IPS-20b (cell line): Measurements from ENCODE around the gene EPHA1.

Experiments used
- H3K27ac ChIP-seq: one replicate; pipeline ENCODE4 v1.5.1; 2013; ENCODE audit warnings: low read length
- H3K27me3 ChIP-seq: 2 replicates; pipeline ENCODE4 v1.6.1; 2013; ENCODE audit warnings: mild to moderate bottlenecking, low read length, inconsistent platforms; ENCODE audit not compliant: insufficient read depth
- H3K36me3 ChIP-seq: 2 replicates; pipeline ENCODE4 v1.6.1; 2013; ENCODE audit warnings: low read depth, mild to moderate bottlenecking, inconsistent platforms, low read length, moderate library complexity; ENCODE audit not compliant: insufficient read depth
- H3K4me1 ChIP-seq: 2 replicates; pipeline ENCODE4 v1.6.1; 2013; ENCODE audit warnings: mild to moderate bottlenecking, control low read depth, inconsistent platforms, low read length, moderate library complexity; ENCODE audit not compliant: insufficient read depth
- H3K4me3 ChIP-seq: 2 replicates; pipeline ENCODE4 v1.5.1; 2013; ENCODE audit warnings: mild to moderate bottlenecking, low read length, inconsistent platforms
- H3K9ac ChIP-seq: 2 replicates; pipeline ENCODE4 v1.6.1; 2013; ENCODE audit warnings: low read depth, mild to moderate bottlenecking, inconsistent platforms, low read length, moderate library complexity
- H3K9me3 ChIP-seq: 2 replicates; pipeline ENCODE4 v1.6.1; 2013; ENCODE audit warnings: mild to moderate bottlenecking, low read depth, low read length, inconsistent platforms; ENCODE audit not compliant: insufficient read depth

Gene EPHA1

GRCh38 chr7:143375298-143376034, 33.2 kb downstream of the EPHA1 start:
- no peak overlapping the region for H3K27ac ChIP-seq
- no peaks in the 10 kb centered on the region for H3K36me3 ChIP-seq
- H3K9me3 ChIP-seq: no peaks in the 10 kb centered on the region
- no peak overlapping the region for H3K4me3 ChIP-seq
- H3K9ac ChIP-seq: no peak overlapping the region
- no peaks in the 10 kb centered on the region for H3K27me3 ChIP-seq
- peaks cover 16% of the 10 kb centered on the region for H3K4me1 ChIP-seq

- Histone ChIP-seq H3K9ac (no peak overlapping the region), H3K4me3 (no peak overlapping the region), H3K4me1 (peaks cover 24% of the 10 kb centered on the region), H3K9me3 (no peaks in the 10 kb centered on the region), H3K27me3 (no peaks in the 10 kb centered on the region), H3K27ac (no peak overlapping the region), H3K36me3 (no peaks in the 10 kb centered on the region)
These were observed 34.1 kb downstream of the EPHA1 start for GRCh38 chr7:143374561-143374960.

- H3K27me3 ChIP-seq: no peaks in the 10 kb centered on the region
- no peak overlapping the region for H3K27ac ChIP-seq
- no peak overlapping the region for H3K9ac ChIP-seq
- H3K9me3 ChIP-seq: no peaks in the 10 kb centered on the region
- H3K36me3 ChIP-seq: no peaks in the 10 kb centered on the region
- peaks cover 24% of the 10 kb centered on the region for H3K4me1 ChIP-seq
- H3K4me3 ChIP-seq: no peak overlapping the region
These were observed 35.3 kb downstream of the EPHA1 start for GRCh38 chr7:143373255-143373794.

- Histone ChIP-seq H3K36me3 (no peaks in the 10 kb centered on the region), H3K4me1 (peaks cover 25% of the 10 kb centered on the region), H3K9ac (no peak overlapping the region), H3K27me3 (no peaks in the 10 kb centered on the region), H3K27ac (no peak overlapping the region), H3K4me3 (no peak overlapping the region), H3K9me3 (no peaks in the 10 kb centered on the region)
These were observed 36.6 kb downstream of the EPHA1 start for GRCh38 chr7:143372070-143372469.

GRCh38 chr7:143369678-143370651, 38.7 kb downstream of the EPHA1 start:
- no peak overlapping the region for H3K27ac ChIP-seq
- peak overlapping the region; percentile 46; the same call in 1 of the 2 replicates for H3K4me3 ChIP-seq

GRCh38 chr7:143368387-143368786, 40.3 kb downstream of the EPHA1 start:
- Histone ChIP-seq H3K36me3 (no peaks in the 10 kb centered on the region), H3K9me3 (no peaks in the 10 kb centered on the region), H3K27ac (no peak overlapping the region), H3K9ac (no peak overlapping the region), H3K4me3 (no peak overlapping the region), H3K27me3 (peaks cover 22% of the 10 kb centered on the region), H3K4me1 (peaks cover 26% of the 10 kb centered on the region)

More at GRCh38 chr7:143369678-143370651, 38.7 kb downstream of the EPHA1 start:
- Histone ChIP-seq H3K36me3 (no peaks in the 10 kb centered on the region), H3K4me1 (peaks cover 25% of the 10 kb centered on the region), H3K27me3 (peaks cover 6% of the 10 kb centered on the region; the same call in 1 of the 2 replicates), H3K9ac (peak overlapping the region; percentile 57; the same call in 1 of the 2 replicates), H3K9me3 (no peaks in the 10 kb centered on the region)

- H3K27ac ChIP-seq: no peak overlapping the region
- no peaks in the 10 kb centered on the region for H3K36me3 ChIP-seq
These were observed 40.7 kb downstream of the EPHA1 start for GRCh38 chr7:143367972-143368371.

GRCh38 chr7:143363016-143363937, 45.4 kb downstream of the EPHA1 start:
- no peak overlapping the region for H3K27ac ChIP-seq
- peak overlapping the region; percentile 76 for H3K4me3 ChIP-seq
- H3K4me1 ChIP-seq: peaks cover 10% of the 10 kb centered on the region; the same call in 1 of the 2 replicates
- H3K36me3 ChIP-seq: peaks cover 18% of the 10 kb centered on the region
- H3K9ac ChIP-seq: peak overlapping the region; percentile 69; the same call in 1 of the 2 replicates
- H3K27me3 ChIP-seq: peaks cover 36% of the 10 kb centered on the region
- H3K9me3 ChIP-seq: no peaks in the 10 kb centered on the region

More at GRCh38 chr7:143367972-143368371, 40.7 kb downstream of the EPHA1 start:
- Histone ChIP-seq H3K4me3 (no peak overlapping the region), H3K9me3 (no peaks in the 10 kb centered on the region), H3K9ac (no peak overlapping the region), H3K27me3 (peaks cover 26% of the 10 kb centered on the region), H3K4me1 (peaks cover 29% of the 10 kb centered on the region)

- H3K36me3 ChIP-seq: peaks cover 25% of the 10 kb centered on the region
- peaks cover 10% of the 10 kb centered on the region; the same call in 1 of the 2 replicates for H3K4me1 ChIP-seq
- H3K9me3 ChIP-seq: no peaks in the 10 kb centered on the region
- H3K4me3 ChIP-seq: peak within 1 kb of the TSS; percentile 80
- H3K9ac ChIP-seq: peak within 1 kb of the TSS; percentile 69; the same call in 1 of the 2 replicates
- peaks cover 36% of the 10 kb centered on the region for H3K27me3 ChIP-seq
- H3K27ac ChIP-seq: no peak within 1 kb of the TSS
These were observed 46.3 kb downstream of the EPHA1 start, which contains the start of gene FAM131B for GRCh38 chr7:143362131-143363015. TSS of gene FAM131B (minus strand) at chr7:143362713. CDS start at chr7:143362603, 110 bp downstream.

GRCh38 chr7:143361552-143362130, 47.0 kb downstream of the EPHA1 start:
- Histone ChIP-seq H3K9me3 (no peaks in the 10 kb centered on the region), H3K36me3 (peaks cover 32% of the 10 kb centered on the region), H3K27ac (no peak overlapping the region), H3K9ac (peak overlapping the region; percentile 68; the same call in 1 of the 2 replicates), H3K4me1 (peaks cover 10% of the 10 kb centered on the region; the same call in 1 of the 2 replicates), H3K4me3 (peak overlapping the region; percentile 80), H3K27me3 (peaks cover 36% of the 10 kb centered on the region)
